IgD-negative memory B cell (primary cell): Measurements from ENCODE around the gene TLX1. TPM values are rescaled to one million over a fixed set of nuclear protein-coding genes. Genes with fewer than 3 reads are reported as not detected.

ENCODE experiments used
- H3K27ac Mint-ChIP-seq, 3 donors: one replicate each; pipeline ENCODE4 v1.8.0; 2020 to 2022; ENCODE audit warnings: mild to moderate bottlenecking in 3 of 3, mixed read lengths in 3 of 3, moderate library complexity in 1 of 3
- H3K27me3 Mint-ChIP-seq: one replicate; pipeline ENCODE4 v1.8.0; 2021; ENCODE audit warnings: mixed read lengths
- H3K36me3 Mint-ChIP-seq: one replicate; pipeline ENCODE4 v1.8.0; 2020; ENCODE audit warnings: mild to moderate bottlenecking, mixed read lengths
- H3K4me1 Mint-ChIP-seq, 3 donors: one replicate each; pipeline ENCODE4 v1.8.0; 2020 to 2022; ENCODE audit warnings: mixed read lengths in 3 of 3, mild to moderate bottlenecking in 1 of 3
- H3K4me3 Mint-ChIP-seq, 4 donors: one replicate each; pipeline ENCODE4 v1.8.0; 2020 to 2022; ENCODE audit warnings: mild to moderate bottlenecking in 4 of 4, mixed read lengths in 4 of 4, moderate library complexity in 3 of 4
- H3K9me3 Mint-ChIP-seq, 3 donors: one replicate each; pipeline ENCODE4 v1.8.0; 2020 to 2021; ENCODE audit warnings: mixed read lengths in 3 of 3, mild to moderate bottlenecking in 1 of 3
- polyA plus RNA-seq: library from polyadenylated mRNA; unstranded; fragments of 300-500 nt; fragmentation: Illumina TruSeq; gene quantifications from one replicate; pipeline ENCODE4 v1.2.3, GENCODE V29; 2021

The TLX1 gene
- polyA plus RNA-seq, 1 donor from 2014 or later = not detected

DNA sequence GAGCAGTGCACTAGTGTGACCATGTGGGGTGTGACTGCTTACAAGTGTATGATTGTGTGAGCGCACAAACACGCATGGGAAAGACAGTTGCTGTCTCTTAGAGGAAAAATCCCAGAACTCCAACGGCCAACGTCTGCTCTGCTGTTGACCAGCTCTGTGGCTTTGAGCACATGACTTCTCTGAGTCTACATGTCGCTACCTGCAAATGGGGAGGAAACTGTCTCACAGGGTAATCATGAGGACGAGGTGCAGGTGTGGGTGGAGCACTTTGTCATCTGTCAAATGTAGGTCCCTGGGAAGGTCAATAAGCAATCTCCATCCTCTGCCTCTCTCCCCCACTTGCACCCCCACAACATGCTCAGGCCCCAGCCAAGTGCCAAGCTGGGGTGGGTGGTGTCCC lies 31.2 kb upstream of the TLX1 start:
- H3K36me3 Mint-ChIP-seq = peaks cover 1% of the 10 kb centered on the region
- no peaks in the 10 kb centered on the region for H3K9me3 Mint-ChIP-seq
- H3K27ac Mint-ChIP-seq = no peak overlapping the region
- no peak overlapping the region for H3K4me3 Mint-ChIP-seq
- peaks cover 0 to 2% (median 0%) of the 10 kb centered on the region in 3 donors for H3K4me1 Mint-ChIP-seq
- H3K27me3 Mint-ChIP-seq = peaks cover 24% of the 10 kb centered on the region

DNA sequence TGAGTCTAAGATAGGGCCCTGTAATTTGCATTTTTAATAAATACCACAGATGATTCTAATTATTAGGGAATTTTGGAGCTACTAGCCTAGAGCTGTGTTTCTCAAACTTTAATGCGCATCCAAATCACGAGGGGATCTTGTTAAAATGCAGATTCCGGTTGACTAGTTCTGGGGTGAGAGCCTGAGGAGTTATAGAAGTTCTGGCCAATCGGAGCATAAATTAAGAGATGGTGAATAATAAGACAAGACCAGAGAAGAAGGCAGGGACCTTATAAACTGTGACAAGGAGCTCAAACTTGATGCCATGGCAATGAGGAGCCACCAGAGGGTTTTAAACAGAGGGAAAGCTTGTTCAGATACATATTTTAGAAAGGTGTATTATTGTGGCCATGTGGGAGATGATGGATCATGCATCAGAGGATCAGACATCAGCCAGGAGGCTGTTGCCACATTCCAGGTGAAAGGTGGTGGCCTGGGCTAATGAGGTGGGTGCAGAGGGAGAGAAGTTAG lies 29.7 kb upstream of the TLX1 start:
- Mint-ChIP-seq H3K9me3 (no peaks in the 10 kb centered on the region), H3K27me3 (peaks cover 19% of the 10 kb centered on the region), H3K36me3 (peaks cover 1% of the 10 kb centered on the region), H3K4me3 (no peak overlapping the region), H3K4me1 (no peaks in the 10 kb centered on the region), H3K27ac (no peak overlapping the region)

DNA sequence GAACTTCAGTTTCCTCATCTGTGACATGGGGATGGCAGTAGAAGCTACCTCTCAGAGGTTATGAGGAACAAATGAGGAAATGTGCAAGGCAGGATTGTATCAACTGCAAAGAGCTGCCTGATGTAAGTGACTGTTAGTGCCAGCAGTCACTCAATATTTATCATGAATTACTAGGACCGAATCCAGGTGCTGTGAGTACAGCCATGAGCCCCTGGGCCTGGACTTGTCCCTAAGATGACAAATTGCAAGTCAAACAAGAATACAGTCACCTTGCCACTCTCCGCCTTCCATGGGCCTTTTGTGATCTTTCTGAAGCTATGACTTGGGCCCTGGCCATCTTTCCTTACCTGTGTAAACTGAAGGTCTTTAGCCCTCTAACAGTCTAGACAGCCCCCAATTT lies 27.7 kb upstream of the TLX1 start:
- peak overlapping the region in 1 of 4 donors; percentile 39 for H3K4me3 Mint-ChIP-seq
- peaks cover 16% of the 10 kb centered on the region for H3K27me3 Mint-ChIP-seq
- H3K9me3 Mint-ChIP-seq = no peaks in the 10 kb centered on the region

DNA sequence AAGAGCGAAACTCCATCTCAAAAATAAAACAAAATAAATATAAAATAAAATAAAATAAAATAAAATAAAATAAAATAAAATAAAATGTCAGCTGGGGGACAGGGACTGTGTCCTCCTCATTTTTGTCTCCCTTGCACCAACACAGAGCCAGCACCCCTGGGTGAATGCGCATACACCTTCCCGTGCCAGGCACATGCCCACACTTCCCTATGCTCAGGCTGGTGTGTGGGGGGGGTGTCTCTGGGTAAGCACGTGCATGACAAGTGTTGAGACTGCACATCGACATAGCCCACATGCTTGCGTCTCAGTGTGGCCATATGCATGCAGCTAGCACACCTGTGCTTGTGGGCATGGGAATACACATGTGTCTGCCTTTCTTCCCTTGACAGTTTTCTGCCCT lies 24.7 kb upstream of the TLX1 start:
- H3K9me3 Mint-ChIP-seq = no peaks in the 10 kb centered on the region
- no peaks in the 10 kb centered on the region for H3K36me3 Mint-ChIP-seq
- H3K27ac Mint-ChIP-seq = no peak overlapping the region
- H3K4me1 Mint-ChIP-seq = no peaks in the 10 kb centered on the region
- no peak overlapping the region for H3K4me3 Mint-ChIP-seq
- H3K27me3 Mint-ChIP-seq = peaks cover 8% of the 10 kb centered on the region

More for the DNA sequence above, 27.7 kb upstream of the TLX1 start:
- Mint-ChIP-seq H3K4me1 (no peaks in the 10 kb centered on the region), H3K27ac (no peak overlapping the region), H3K36me3 (peaks cover 1% of the 10 kb centered on the region)

DNA sequence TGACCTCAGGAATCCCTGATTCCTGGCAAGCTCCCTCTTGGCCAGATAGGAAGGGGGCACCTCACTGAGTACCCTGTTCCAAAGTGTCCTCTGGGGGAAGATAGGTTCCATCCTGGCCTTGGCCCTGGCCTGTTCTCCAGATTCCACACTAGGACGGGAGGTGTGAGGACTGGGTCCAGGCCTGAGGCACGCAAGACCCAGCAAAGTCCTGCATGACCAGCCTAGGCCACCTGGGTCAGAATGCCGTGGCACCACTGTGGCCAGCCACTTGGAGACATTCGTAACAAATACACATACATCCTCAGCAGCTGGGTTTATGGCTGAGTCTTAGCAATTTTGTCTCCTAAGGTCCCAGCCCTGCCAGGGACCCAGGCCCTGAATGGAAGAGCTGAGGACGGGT lies 23.3 kb upstream of the TLX1 start:
- Mint-ChIP-seq H3K4me1 (peaks cover 0 to 2% (median 0%) of the 10 kb centered on the region in 3 donors), H3K27me3 (peaks cover 8% of the 10 kb centered on the region), H3K36me3 (no peaks in the 10 kb centered on the region), H3K9me3 (no peaks in the 10 kb centered on the region), H3K27ac (no peak overlapping the region), H3K4me3 (no peak overlapping the region)

DNA sequence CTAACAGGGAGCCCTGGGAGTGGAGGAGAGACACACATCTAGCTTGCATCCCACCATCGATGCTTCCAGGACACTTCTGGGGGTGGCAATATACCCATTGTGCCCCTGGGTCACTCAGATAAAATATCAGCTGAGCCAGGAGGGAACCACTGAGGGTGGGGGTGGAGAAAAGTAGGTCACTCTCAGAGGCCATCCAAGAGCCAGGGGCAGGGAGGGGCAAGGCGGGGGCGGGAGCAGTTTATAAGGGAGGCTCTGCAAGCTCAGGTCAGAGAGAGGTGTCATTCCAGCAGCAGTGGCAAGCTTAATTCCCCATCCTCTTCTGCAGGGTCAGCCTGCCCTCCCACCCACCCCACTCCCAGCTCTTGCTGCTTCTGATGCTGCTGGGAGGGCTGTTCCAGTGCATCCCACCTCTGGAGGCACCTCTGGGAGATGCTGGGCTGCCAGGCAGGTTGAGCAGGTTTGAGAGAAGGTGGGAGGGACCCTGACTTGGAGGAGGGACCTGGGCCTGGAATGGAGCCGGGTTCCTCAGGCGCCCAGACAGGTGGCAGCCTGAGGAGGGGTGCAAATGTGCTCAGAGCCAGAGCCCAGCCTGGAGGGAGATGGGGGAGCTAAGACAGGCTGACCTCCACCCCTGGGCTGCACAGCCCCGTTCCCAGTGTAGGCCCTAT lies 20.1 kb upstream of the TLX1 start:
- Mint-ChIP-seq H3K9me3 (no peaks in the 10 kb centered on the region), H3K27ac (no peak overlapping the region), H3K36me3 (no peaks in the 10 kb centered on the region), H3K4me3 (no peak overlapping the region), H3K4me1 (peaks cover 0 to 4% (median 0%) of the 10 kb centered on the region in 3 donors), H3K27me3 (peaks cover 20% of the 10 kb centered on the region)

DNA sequence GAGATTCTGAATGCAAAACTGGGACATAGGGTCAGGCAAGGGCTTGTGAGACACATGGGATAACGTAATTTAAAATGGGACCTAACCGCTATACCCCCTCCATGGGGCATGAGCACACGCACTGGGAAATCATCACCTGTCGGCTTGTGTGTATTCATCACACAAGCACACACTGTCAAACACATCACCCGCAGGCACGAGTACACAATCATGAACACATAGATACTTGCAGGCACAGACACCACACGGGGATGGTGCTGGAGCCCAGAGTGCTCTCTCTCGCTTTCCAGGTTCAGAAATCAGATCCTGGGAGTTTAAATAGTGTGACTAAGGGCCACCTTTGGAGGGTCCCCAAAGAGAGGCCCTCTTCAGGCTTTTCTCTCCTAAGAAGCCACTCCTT lies 19.6 kb upstream of the TLX1 start:
- no peak overlapping the region for H3K4me3 Mint-ChIP-seq
- peaks cover 0 to 4% (median 0%) of the 10 kb centered on the region in 3 donors for H3K4me1 Mint-ChIP-seq
- no peaks in the 10 kb centered on the region for H3K9me3 Mint-ChIP-seq
- peaks cover 20% of the 10 kb centered on the region for H3K27me3 Mint-ChIP-seq
- H3K27ac Mint-ChIP-seq = no peak overlapping the region
- no peaks in the 10 kb centered on the region for H3K36me3 Mint-ChIP-seq

DNA sequence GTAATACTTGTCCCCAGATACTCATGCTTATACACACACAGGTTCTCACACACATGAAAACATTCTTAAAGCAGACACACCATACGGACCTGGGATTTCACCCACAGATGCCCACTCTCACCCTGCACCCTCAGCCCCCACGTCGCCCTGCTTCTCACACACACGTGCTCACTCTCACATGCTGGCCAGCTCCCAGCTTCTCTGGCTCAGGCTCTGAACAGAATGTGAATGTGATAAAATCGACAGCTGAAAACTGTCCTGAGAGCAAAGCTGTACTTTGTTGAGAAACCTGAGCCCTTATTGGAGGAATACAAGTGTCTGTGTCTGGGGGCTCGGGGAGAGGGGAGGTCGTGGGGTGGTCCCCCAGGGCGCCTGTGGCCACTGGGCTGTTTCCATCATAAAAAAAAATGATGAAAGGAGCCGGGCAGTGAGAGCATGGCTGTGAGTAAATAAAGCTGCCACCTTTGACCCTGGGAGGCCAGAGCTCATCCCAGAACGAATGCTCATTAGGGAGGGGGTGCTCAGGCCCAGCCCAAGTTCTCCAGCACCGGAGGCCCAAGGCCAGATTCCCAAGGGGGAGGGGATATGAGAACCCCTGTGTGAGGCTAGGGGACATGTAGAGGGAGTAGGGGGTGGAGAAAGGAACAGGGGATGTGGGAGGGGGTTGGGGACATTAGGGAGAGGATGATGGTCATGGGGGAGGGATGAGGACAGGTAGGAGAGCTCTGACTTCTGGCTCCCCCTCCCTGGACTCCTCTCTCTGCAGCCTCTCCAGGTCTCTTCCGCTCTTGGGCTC lies 18.1 kb upstream of the TLX1 start:
- Mint-ChIP-seq H3K27me3 (peaks cover 20% of the 10 kb centered on the region), H3K4me1 (peaks cover 0 to 4% (median 0%) of the 10 kb centered on the region in 3 donors), H3K4me3 (no peak overlapping the region), H3K36me3 (no peaks in the 10 kb centered on the region), H3K27ac (no peak overlapping the region), H3K9me3 (no peaks in the 10 kb centered on the region)

DNA sequence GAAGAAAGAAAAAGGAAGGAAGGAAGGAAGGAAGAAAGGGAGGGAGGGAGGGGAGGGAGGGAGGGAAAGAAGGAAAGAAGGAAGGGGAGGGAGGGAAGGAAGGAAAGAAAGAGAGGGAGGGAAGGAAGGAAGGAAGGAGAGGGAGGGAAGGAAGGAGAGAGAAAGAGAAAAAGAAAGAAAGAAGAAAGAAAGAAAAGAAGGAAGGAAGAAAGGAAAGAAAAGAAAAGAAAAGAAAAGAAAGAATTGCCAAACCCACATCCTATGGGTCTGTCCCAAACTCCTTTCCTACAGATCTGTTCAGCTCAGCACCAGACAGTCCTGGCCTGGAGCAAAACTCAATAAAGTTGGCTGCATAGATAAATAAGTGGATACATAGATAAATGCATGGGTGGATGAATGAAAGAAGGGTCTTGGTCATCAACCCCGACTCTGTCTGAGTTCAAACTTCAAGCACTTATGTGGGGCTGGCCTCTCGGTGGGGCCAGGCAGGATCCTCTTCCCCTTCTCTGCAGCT lies 17.2 kb upstream of the TLX1 start:
- no peaks in the 10 kb centered on the region for H3K9me3 Mint-ChIP-seq
- H3K27ac Mint-ChIP-seq = no peak overlapping the region
- peaks cover 0 to 4% (median 0%) of the 10 kb centered on the region in 3 donors for H3K4me1 Mint-ChIP-seq
- H3K27me3 Mint-ChIP-seq = peaks cover 23% of the 10 kb centered on the region
- H3K36me3 Mint-ChIP-seq = no peaks in the 10 kb centered on the region
- peak overlapping the region in 1 of 4 donors; percentile 23 for H3K4me3 Mint-ChIP-seq

DNA sequence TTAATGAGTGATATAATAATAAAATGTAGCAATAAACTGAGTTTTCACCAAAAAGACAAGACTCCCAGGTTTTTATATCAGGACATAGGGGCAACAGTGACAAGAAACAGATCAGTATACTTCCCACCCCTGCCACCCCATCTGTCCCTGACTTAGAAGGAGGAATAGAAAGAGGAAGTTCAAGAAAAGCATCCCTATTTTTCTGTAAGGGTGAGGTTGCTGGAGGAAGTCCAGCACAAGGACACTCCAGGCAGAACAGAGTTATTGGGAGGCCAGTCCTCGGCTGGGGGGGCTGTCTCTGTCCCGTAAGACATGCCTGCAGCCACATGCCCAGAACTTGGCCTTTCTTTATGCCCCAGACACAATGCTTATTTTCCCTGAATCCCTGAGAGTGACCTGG lies 16.5 kb upstream of the TLX1 start:
- H3K36me3 Mint-ChIP-seq = no peaks in the 10 kb centered on the region
- no peaks in the 10 kb centered on the region for H3K9me3 Mint-ChIP-seq
- no peak overlapping the region for H3K4me3 Mint-ChIP-seq
- H3K27me3 Mint-ChIP-seq = peaks cover 21% of the 10 kb centered on the region
- peaks cover 0 to 4% (median 0%) of the 10 kb centered on the region in 3 donors for H3K4me1 Mint-ChIP-seq
- H3K27ac Mint-ChIP-seq = no peak overlapping the region

DNA sequence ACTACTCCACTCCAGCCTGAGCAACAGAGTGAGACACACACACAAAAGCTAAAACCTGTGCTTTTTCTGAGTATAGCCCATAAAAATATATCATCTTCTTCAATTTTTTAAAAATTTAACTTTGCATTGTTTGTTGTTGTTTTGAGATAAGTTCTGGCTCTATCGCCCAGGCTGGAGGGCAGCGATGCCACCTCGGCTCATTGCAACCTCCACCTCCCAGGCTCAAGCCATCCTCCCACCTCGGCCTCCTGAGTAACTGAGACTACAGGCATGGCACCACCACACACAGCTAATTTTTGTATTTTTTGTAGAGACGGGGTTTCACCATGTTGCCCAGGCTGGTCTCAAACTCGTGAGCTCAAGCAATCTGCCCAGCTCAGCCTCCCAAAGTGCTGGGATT lies 14.3 kb upstream of the TLX1 start:
- Mint-ChIP-seq H3K9me3 (no peaks in the 10 kb centered on the region), H3K4me3 (no peak overlapping the region), H3K27ac (no peak overlapping the region), H3K4me1 (peaks cover 7 to 10% (median 8%) of the 10 kb centered on the region in 3 donors), H3K27me3 (peaks cover 30% of the 10 kb centered on the region), H3K36me3 (peaks cover 2% of the 10 kb centered on the region)

DNA sequence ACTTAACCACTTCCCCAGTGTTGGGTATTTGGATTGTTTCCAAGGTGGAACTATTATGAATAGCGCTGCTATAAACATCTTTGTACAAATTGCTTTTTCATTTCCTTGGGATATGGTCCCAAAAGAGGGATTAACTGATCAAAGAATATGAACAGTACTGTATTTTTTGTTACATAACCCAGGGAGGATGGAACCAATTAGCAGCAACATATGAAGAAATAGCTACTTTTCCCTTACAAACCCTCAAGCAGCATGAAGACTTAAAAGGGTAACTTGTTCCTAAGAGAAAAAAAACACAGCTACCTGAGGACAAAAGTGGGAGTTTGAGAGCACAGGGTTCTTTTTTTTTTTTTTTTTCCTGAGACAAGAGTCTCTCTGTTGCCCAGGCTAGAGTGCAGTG lies 13.1 kb upstream of the TLX1 start:
- peaks cover 37% of the 10 kb centered on the region for H3K27me3 Mint-ChIP-seq
- H3K4me3 Mint-ChIP-seq = no peak overlapping the region
- no peak overlapping the region for H3K27ac Mint-ChIP-seq
- H3K9me3 Mint-ChIP-seq = no peaks in the 10 kb centered on the region
- H3K36me3 Mint-ChIP-seq = peaks cover 2% of the 10 kb centered on the region
- H3K4me1 Mint-ChIP-seq = peaks cover 7 to 16% (median 15%) of the 10 kb centered on the region in 3 donors

DNA sequence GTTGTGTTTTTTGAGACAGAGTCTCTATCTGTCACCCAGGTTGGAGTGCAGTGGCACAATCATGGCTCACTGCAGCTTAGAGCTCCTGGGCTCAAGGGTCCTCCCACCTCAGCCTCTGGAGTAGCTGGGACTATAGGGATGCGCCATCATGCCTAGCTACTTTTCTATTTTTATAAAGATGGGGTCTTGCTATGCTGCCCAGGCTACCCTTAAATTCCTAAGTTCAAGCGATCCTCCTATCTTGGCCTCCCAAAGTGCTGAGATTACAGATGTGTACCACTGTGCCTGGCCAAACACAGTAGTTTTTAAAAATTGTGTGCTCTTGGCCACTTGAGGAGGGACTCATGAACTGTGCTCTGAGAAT lies 10.6 kb upstream of the TLX1 start:
- Mint-ChIP-seq H3K27me3 (peaks cover 42% of the 10 kb centered on the region), H3K36me3 (peaks cover 2% of the 10 kb centered on the region), H3K4me1 (peaks cover 10 to 22% (median 19%) of the 10 kb centered on the region in 3 donors), H3K27ac (peak overlapping the region in 2 of 3 donors; percentile 20 to 86), H3K9me3 (peaks cover 0 to 1% (median 0%) of the 10 kb centered on the region in 3 donors), H3K4me3 (peak overlapping the region; percentile 88 to 97 (median 94))

DNA sequence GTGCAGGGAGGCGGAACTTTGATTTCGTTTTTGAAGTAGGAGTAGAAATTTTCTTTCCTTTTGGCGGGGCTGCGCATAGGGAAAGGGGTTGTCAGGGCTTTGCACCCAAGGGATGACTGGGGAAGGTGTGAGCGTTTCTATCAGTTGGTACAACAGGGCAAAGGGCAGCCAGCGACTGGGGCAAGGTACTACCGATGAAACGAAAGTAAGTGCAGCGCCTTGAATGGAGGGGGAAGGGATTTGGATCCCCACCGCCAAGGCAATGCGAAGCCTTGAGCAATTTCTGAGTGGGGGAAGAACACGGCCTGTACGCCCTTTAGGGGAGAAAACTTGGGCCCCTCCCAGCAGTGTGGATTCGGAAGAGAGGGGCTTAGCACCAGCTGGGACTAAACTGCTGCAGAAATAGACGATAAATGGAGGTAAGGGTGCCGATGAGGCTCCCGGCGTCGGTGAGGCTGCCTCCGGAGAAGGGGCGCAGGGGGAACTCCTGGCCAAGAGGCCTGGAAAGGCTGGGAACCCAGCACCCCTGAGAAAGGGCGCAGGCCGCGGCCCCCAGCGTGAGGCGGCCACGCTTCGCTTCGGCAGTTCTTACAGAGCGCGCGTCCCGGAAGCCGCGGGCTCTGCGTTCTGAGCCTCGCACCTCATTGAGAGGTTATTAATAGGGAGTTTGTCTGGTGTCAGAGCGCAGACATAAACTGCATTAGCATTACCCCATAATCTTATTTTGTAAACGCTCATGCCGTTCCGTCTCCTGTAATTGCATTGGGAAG lies 10.0 kb upstream of the TLX1 start:
- Mint-ChIP-seq H3K9me3 (peaks cover 0 to 1% (median under 1%) of the 10 kb centered on the region in 3 donors), H3K4me3 (peak overlapping the region; percentile 88 to 97 (median 94)), H3K4me1 (peaks cover 10 to 22% (median 19%) of the 10 kb centered on the region in 3 donors), H3K27me3 (peaks cover 47% of the 10 kb centered on the region), H3K36me3 (peaks cover 2% of the 10 kb centered on the region), H3K27ac (peak overlapping the region; percentile 20 to 86 (median 73))

DNA sequence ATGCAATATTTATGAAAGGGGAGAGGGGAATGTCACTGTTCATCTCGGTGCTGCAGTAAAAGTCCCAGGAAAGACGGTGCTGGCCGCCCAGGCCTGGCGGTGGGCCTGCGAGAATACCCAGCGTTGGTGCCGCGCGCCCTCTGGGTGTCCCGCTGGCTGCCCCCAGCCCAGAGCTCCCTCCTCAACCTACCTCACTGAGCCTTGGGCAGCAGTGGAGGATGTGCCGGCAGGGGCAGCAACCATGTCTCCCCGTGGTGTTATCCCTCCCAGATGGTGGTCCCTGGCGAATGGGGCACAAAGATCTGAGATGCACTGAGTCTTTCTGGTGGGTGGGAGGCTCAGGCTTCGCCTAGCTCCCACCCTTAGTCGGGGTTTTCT lies 9.5 kb upstream of the TLX1 start:
- Mint-ChIP-seq H3K27me3 (peaks cover 52% of the 10 kb centered on the region), H3K4me1 (peaks cover 10 to 22% (median 19%) of the 10 kb centered on the region in 3 donors), H3K27ac (peak overlapping the region in 1 of 3 donors; percentile 20), H3K4me3 (peak overlapping the region; percentile 88 to 97 (median 94)), H3K36me3 (peaks cover 2% of the 10 kb centered on the region), H3K9me3 (peaks cover 0 to 3% (median 1%) of the 10 kb centered on the region in 3 donors)
